Common myeloid progenitor, CD34-positive (primary cell): ENCODE results near the gene TRIP11.

Source experiments
- CTCF ChIA-PET: fragments of 350-600 bp; sonication (Branson Sonifier 250); formaldehyde crosslinking; loops from one replicate; lab custom pipeline; 2021; ENCODE audit warnings: antibody characterized with exemption; lab: Charles Lee
- POLR2A ChIA-PET: fragments of 350-600 bp; sonication (Branson Sonifier 250); formaldehyde crosslinking; loops from one replicate; lab custom pipeline; 2021; ENCODE audit warnings: antibody characterized with exemption; lab: Charles Lee
- DNase-seq, 3 donors: peaks; one replicate each; pipeline versions ENCODE4 v3.0.0 to v3.0.0-alpha.2; 2013
- H3K27ac ChIP-seq, 2 experiments: 1 replicate in 1 of 2; 2 replicates in 1 of 2; pipeline ENCODE4 v1.7.0; 2013; ENCODE audit warnings: inconsistent platforms in 2 of 2, low read length in 2 of 2, mild to moderate bottlenecking in 2 of 2, low read depth in 1 of 2, moderate library complexity in 1 of 2; ENCODE audit not compliant: severe bottlenecking in 2 of 2, insufficient read depth in 1 of 2, poor library complexity in 1 of 2
- H3K27me3 ChIP-seq, 5 experiments: replicated peaks in 2 of 5; 1 replicate in 3 of 5; 2 replicates in 2 of 5; pipeline versions ENCODE4 v1.6.1 to v1.7.0; 2013; ENCODE audit warnings: low read length in 4 of 5, mild to moderate bottlenecking in 2 of 5, moderate library complexity in 2 of 5, inconsistent platforms in 1 of 5; ENCODE audit not compliant: insufficient read depth in 5 of 5, control insufficient read depth in 4 of 5
- H3K36me3 ChIP-seq, 4 experiments: 1 replicate in 2 of 4; 2 replicates in 2 of 4; pipeline versions ENCODE4 v1.6.1 to v1.7.0; 2013; ENCODE audit warnings: low read length in 3 of 4, control low read depth in 1 of 4, mild to moderate bottlenecking in 1 of 4; ENCODE audit not compliant: control insufficient read depth in 4 of 4, insufficient read depth in 4 of 4
- H3K4me1 ChIP-seq, 4 experiments: 1 replicate in 3 of 4; 2 replicates in 1 of 4; pipeline versions ENCODE4 v1.6.1 to v1.7.1; 2013; ENCODE audit warnings: low read length in 3 of 4, mild to moderate bottlenecking in 3 of 4, control low read depth in 1 of 4, inconsistent platforms in 1 of 4, moderate library complexity in 1 of 4; ENCODE audit not compliant: control insufficient read depth in 4 of 4, insufficient read depth in 4 of 4; ENCODE audit errors: control extremely low read depth in 1 of 4
- H3K4me3 ChIP-seq, 7 experiments: 1 replicate in 4 of 7; 2 replicates in 3 of 7; pipeline versions ENCODE4 v1.5.1 to v1.7.0; 2013; ENCODE audit warnings: mild to moderate bottlenecking in 7 of 7, low read length in 6 of 7, moderate library complexity in 6 of 7, inconsistent platforms in 2 of 7, low read depth in 2 of 7, control low read depth in 1 of 7; ENCODE audit not compliant: insufficient read depth in 4 of 7, control insufficient read depth in 1 of 7; ENCODE audit errors: extremely low read depth in 1 of 7
- H3K9me3 ChIP-seq, 5 experiments: 1 replicate in 4 of 5; 2 replicates in 1 of 5; pipeline versions ENCODE4 v1.6.1 to v1.7.1; 2013; ENCODE audit warnings: low read length in 4 of 5, mild to moderate bottlenecking in 2 of 5, inconsistent platforms in 1 of 5, low read depth in 1 of 5, moderate library complexity in 1 of 5; ENCODE audit not compliant: control insufficient read depth in 4 of 5, insufficient read depth in 2 of 5; ENCODE audit errors: control extremely low read depth in 1 of 5
- WGBS: methylation state at CpG from one replicate; pipeline ENCODE4 v1.1.5; 2013; ENCODE audit not compliant: insufficient coverage; 5-methylcytosine and 5-hydroxymethylcytosine counted together

The TRIP11 gene

GRCh38 chr14:91997492-91997891 lies 42.4 kb downstream of the TRIP11 start:
- H3K36me3 ChIP-seq = peaks cover 4 to 11% (median 6%) of the 10 kb centered on the region in 4 experiments
- H3K27me3 ChIP-seq = no peaks in the 10 kb centered on the region
- peaks cover 9 to 37% (median 23%) of the 10 kb centered on the region in 4 experiments for H3K4me1 ChIP-seq
- CTCF ChIA-PET = interaction anchor here (0.7 to 2.2 kb wide), 13 partner anchors 8 to 349 kb away, joined by 3 to 7 read pairs (median 4); no protein-coding TSS in a partner anchor
- H3K27ac ChIP-seq = peak overlapping the region; percentile 51 to 69
- POLR2A ChIA-PET = no interaction called here
- H3K4me3 ChIP-seq = no peak overlapping the region
- no peaks in the 10 kb centered on the region for H3K9me3 ChIP-seq
- peak; percentile 37 to 80 (median 68) for DNase-seq

GRCh38 chr14:91996948-91997371 lies 42.9 kb downstream of the TRIP11 start:
- peak; percentile 74 to 79 (median 77) for DNase-seq
- CTCF ChIA-PET = interaction anchor here (0.7 to 2.2 kb wide), 15 partner anchors 9 to 359 kb away, joined by 3 to 7 read pairs (median 4); no protein-coding TSS in a partner anchor
- no peak overlapping the region for H3K4me3 ChIP-seq
- POLR2A ChIA-PET = interaction anchor here (0.5 kb wide), 1 partner anchor 57 kb away, joined by 3 read pairs; no protein-coding TSS in a partner anchor
- 0% methylated on average over 1 of the region's 2 CpGs for WGBS
- H3K9me3 ChIP-seq = no peaks in the 10 kb centered on the region
- H3K4me1 ChIP-seq = peaks cover 9 to 37% (median 23%) of the 10 kb centered on the region in 4 experiments
- peaks cover 7 to 16% (median 11%) of the 10 kb centered on the region in 4 experiments for H3K36me3 ChIP-seq
- H3K27ac ChIP-seq = peak overlapping the region in 1 of 2 experiments; percentile 69
- H3K27me3 ChIP-seq = no peaks in the 10 kb centered on the region

GRCh38 chr14:91987192-91987591 lies 52.7 kb downstream of the TRIP11 start:
- Histone ChIP-seq H3K36me3 (peaks cover 24 to 68% (median 40%) of the 10 kb centered on the region in 4 experiments), H3K4me1 (peaks cover 3 to 16% (median 5%) of the 10 kb centered on the region in 4 experiments), H3K9me3 (no peaks in the 10 kb centered on the region), H3K4me3 (no peak overlapping the region), H3K27ac (no peak overlapping the region), H3K27me3 (no peaks in the 10 kb centered on the region)
- DNase-seq = no peak
- 90% methylated on average over 2 of the region's 3 CpGs for WGBS
- CTCF ChIA-PET = no interaction called here
- POLR2A ChIA-PET = no interaction called here

GRCh38 chr14:91985521-91986255 lies 54.2 kb downstream of the TRIP11 start:
- ChIA-PET CTCF (interaction anchor here (1.6 to 2.0 kb wide), 2 partner anchors 9 to 11 kb away, joined by 7 read pairs; no protein-coding TSS in a partner anchor), POLR2A (no interaction called here)
- H3K4me3 ChIP-seq = peak overlapping the region in 1 of 7 experiments; percentile 23
- H3K9me3 ChIP-seq = no peaks in the 10 kb centered on the region
- peak overlapping the region in 1 of 2 experiments; percentile 26 for H3K27ac ChIP-seq
- no peaks in the 10 kb centered on the region for H3K27me3 ChIP-seq
- peaks cover 16 to 54% (median 30%) of the 10 kb centered on the region in 4 experiments for H3K36me3 ChIP-seq
- WGBS = no CpG with 5 or more reads among the region's 4 CpGs
- peaks cover 3 to 11% (median 5%) of the 10 kb centered on the region in 4 experiments for H3K4me1 ChIP-seq
- DNase-seq = peak in 2 of 3 donors; percentile 45 to 67

GRCh38 chr14:91985008-91985407 lies 54.9 kb downstream of the TRIP11 start:
- Histone ChIP-seq H3K36me3 (peaks cover 16 to 50% (median 28%) of the 10 kb centered on the region in 4 experiments), H3K27me3 (no peaks in the 10 kb centered on the region), H3K9me3 (no peaks in the 10 kb centered on the region), H3K4me1 (peaks cover 3 to 15% (median 7%) of the 10 kb centered on the region in 4 experiments), H3K4me3 (no peak overlapping the region), H3K27ac (no peak overlapping the region)
- CTCF ChIA-PET = interaction anchor here (1.6 to 2.0 kb wide), 2 partner anchors 10 to 12 kb away, joined by 7 read pairs; no protein-coding TSS in a partner anchor
- POLR2A ChIA-PET = no interaction called here
- WGBS = 100% methylated on average over 4 of the region's 4 CpGs
- no peak for DNase-seq

GRCh38 chr14:91983588-91983987 lies 56.3 kb downstream of the TRIP11 start:
- peaks cover 3 to 15% (median 7%) of the 10 kb centered on the region in 4 experiments for H3K4me1 ChIP-seq
- H3K9me3 ChIP-seq = no peaks in the 10 kb centered on the region
- WGBS = no CpG with 5 or more reads among the region's 4 CpGs
- no peak overlapping the region for H3K4me3 ChIP-seq
- CTCF ChIA-PET = no interaction called here
- peaks cover 16 to 43% (median 24%) of the 10 kb centered on the region in 4 experiments for H3K36me3 ChIP-seq
- no peak for DNase-seq
- no peaks in the 10 kb centered on the region for H3K27me3 ChIP-seq
- POLR2A ChIA-PET = no interaction called here
- no peak overlapping the region for H3K27ac ChIP-seq

- no peak overlapping the region for H3K27ac ChIP-seq
- DNase-seq = peak; percentile 53 to 88 (median 80)
- H3K36me3 ChIP-seq = peaks cover 2 to 33% (median 27%) of the 10 kb centered on the region in 4 experiments
- H3K27me3 ChIP-seq = no peaks in the 10 kb centered on the region
- CTCF ChIA-PET = no interaction called here
- no peak overlapping the region for H3K4me3 ChIP-seq
- no peaks in the 10 kb centered on the region for H3K9me3 ChIP-seq
- POLR2A ChIA-PET = no interaction called here
- peaks cover 0 to 5% (median 2%) of the 10 kb centered on the region in 4 experiments for H3K4me1 ChIP-seq
Measured at GRCh38 chr14:91980157-91980556, 59.7 kb downstream of the TRIP11 start.
